NB4 (cell line): Measurements from ENCODE around the gene LCE1E.

ENCODE experiments used
- DNase-seq: peaks from one replicate; pipeline ENCODE4 v3.0.0; 2010; ENCODE audit warnings: low read depth
- H3K4me3 ChIP-seq: one replicate; pipeline ENCODE4 v1.5.1; 2011; ENCODE audit warnings: mild to moderate bottlenecking, low read depth, low read length, moderate library complexity
- CTCF ChIP-seq: IDR thresholded peaks from one replicate; pipeline ENCODE4 v1.5.1; 2012; ENCODE audit warnings: low read depth, low read length
- MAX ChIP-seq: IDR thresholded peaks from 2 replicates; pipeline ENCODE4 v1.6.1; 2011; ENCODE audit warnings: low read depth, low read length
- MYC ChIP-seq: IDR thresholded peaks from 2 replicates; pipeline ENCODE4 v1.6.1; 2011; ENCODE audit warnings: low read depth, low read length
- POLR2A ChIP-seq: IDR thresholded peaks from 2 replicates; pipeline ENCODE4 v1.6.1; 2011; ENCODE audit warnings: mild to moderate bottlenecking; ENCODE audit not compliant: insufficient read length; ENCODE audit errors: extremely low read depth

Gene LCE1E

GRCh38 chr1:152786077-152786476 is at the start of gene LCE1E:
Gene LCE1E, plus strand, starts transcription at chr1:152786257. Its CDS starts 1,043 bp downstream, at chr1:152787300.
- TF ChIP-seq CTCF, result no peak
- DNase-seq, result no peak
- no peak within 1 kb of the TSS for H3K4me3 ChIP-seq

- DNase-seq, result no peak
- TF ChIP-seq MAX, result no peak
- no peak for TF ChIP-seq MYC
- TF ChIP-seq CTCF, result no peak
- no peak for TF ChIP-seq POLR2A
- H3K4me3 ChIP-seq, result no peak overlapping the region
These were observed 48.1 kb upstream of the LCE1E start for GRCh38 chr1:152737997-152738396.

GRCh38 chr1:152739841-152740240 is 46.2 kb upstream of the LCE1E start:
- no peak for DNase-seq
- H3K4me3 ChIP-seq, result no peak overlapping the region
- TF ChIP-seq MAX, result no peak
- TF ChIP-seq POLR2A, result no peak
- TF ChIP-seq CTCF, result no peak
- TF ChIP-seq MYC, result no peak

- no peak for TF ChIP-seq MAX
- TF ChIP-seq MYC, result no peak
- no peak for TF ChIP-seq POLR2A
- TF ChIP-seq CTCF, result no peak
- H3K4me3 ChIP-seq, result no peak overlapping the region
- no peak for DNase-seq
These were observed 44.4 kb upstream of the LCE1E start for GRCh38 chr1:152741656-152742055.

- H3K4me3 ChIP-seq, result no peak overlapping the region
- TF ChIP-seq CTCF (no peak), MAX (no peak), POLR2A (no peak), MYC (no peak)
- no peak for DNase-seq
These were observed 42.5 kb upstream of the LCE1E start for GRCh38 chr1:152743371-152744145.

- TF ChIP-seq POLR2A, result no peak
- no peak for TF ChIP-seq CTCF
- peak; percentile 88 for TF ChIP-seq MAX
- no peak for TF ChIP-seq MYC
- peak; percentile 28 for DNase-seq
- H3K4me3 ChIP-seq, result no peak overlapping the region
These were observed 40.8 kb upstream of the LCE1E start for GRCh38 chr1:152745289-152745704.
